K562 (cell line): Measurements from ENCODE around the gene PTGER3. TPM values are rescaled to one million over a fixed set of nuclear protein-coding genes. Genes with fewer than 3 reads are reported as not detected.

Experiments used
- ATAC-seq: fragments of 200-7000 bp; cut with Tn5 transposase; 3 replicates; pipeline ENCODE4 v1.9.1; 2020; ENCODE audit warnings: moderate library complexity
- BruUV-seq: library from RNA; stranded (reverse); fragments of 400-500 nt; replicated peaks from 2 replicates; lab custom pipeline; 2021; lab: Mats Ljungman, UMichigan
- CTCF ChIA-PET: fragments of 300-600 bp; formaldehyde crosslinking; extraction: SDS; loops from one replicate; lab custom pipeline; 2021; ENCODE audit warnings: low intra/inter-chr PET ratio; lab: Yijun Ruan, JAX
- POLR2A ChIA-PET: fragments of 300-600, 350-650 bp; sonication (Branson Sonifier 250); formaldehyde crosslinking; extraction: SDS; loops from one replicate; lab custom pipeline; 2021; ENCODE audit warnings: antibody characterized with exemption, inconsistent platforms; lab: Yijun Ruan, JAX
- DNase-seq, 4 experiments: peaks; one replicate each; pipeline versions ENCODE4 v3.0.0 to v3.0.0-alpha.2; 2011 to 2018; ENCODE audit warnings: low spot score in 3 of 4, mixed read lengths in 3 of 4; ENCODE audit errors: extremely low read depth in 1 of 4
- FAIRE-seq: peaks from 2 replicates; lab custom pipeline; 2011; peaks lifted over from hg19 to GRCh38; lab: Jason Lieb, UNC
- H2AFZ ChIP-seq: 2 replicates; pipeline ENCODE4 v1.6.0; 2011; ENCODE audit warnings: low read depth, low read length, control low read depth, inconsistent platforms
- H3K27ac ChIP-seq: fragments of 200-600 bp; 3 replicates; pipeline ENCODE4 v1.8.0; 2011; ENCODE audit warnings: low read depth, mild to moderate bottlenecking, control low read depth, inconsistent platforms, low read length, moderate library complexity, mixed read lengths; ENCODE audit errors: extremely low read depth
- H3K27me3 ChIP-seq, 2 experiments: fragments of 300-600 bp in 1 of 2; 2 replicates in 1 of 2; 3 replicates in 1 of 2; pipeline versions ENCODE4 v1.6.0 to v1.8.0; 2011; ENCODE audit warnings: inconsistent platforms in 2 of 2, low read length in 2 of 2, mild to moderate bottlenecking in 1 of 2, mixed read lengths in 1 of 2, moderate library complexity in 1 of 2; ENCODE audit not compliant: control insufficient read depth in 2 of 2, insufficient read depth in 2 of 2
- H3K36me3 ChIP-seq: fragments of 300-600 bp; 3 replicates; pipeline ENCODE4 v1.8.0; 2011; ENCODE audit warnings: mild to moderate bottlenecking, low read length, inconsistent platforms; ENCODE audit not compliant: control insufficient read depth, insufficient read depth
- H3K4me1 ChIP-seq, 2 experiments: fragments of 200-600 bp in 1 of 2; replicated peaks in 1 of 2; 2 replicates in 1 of 2; 3 replicates in 1 of 2; pipeline versions ENCODE4 v1.5.1 to v1.8.0; 2011; ENCODE audit warnings: inconsistent platforms in 2 of 2, low read length in 2 of 2, mild to moderate bottlenecking in 1 of 2, mixed read lengths in 1 of 2, moderate library complexity in 1 of 2; ENCODE audit not compliant: control insufficient read depth in 2 of 2, insufficient read depth in 2 of 2
- H3K4me2 ChIP-seq: 2 replicates; pipeline ENCODE4 v1.6.1; 2011; ENCODE audit warnings: low read length, control low read depth, inconsistent platforms, mixed read lengths; ENCODE audit not compliant: insufficient read depth
- H3K4me3 ChIP-seq: fragments of 200-600 bp; sonication (generic), shearing (Covaris generic); 2 replicates; pipeline ENCODE4 v1.5.1; 2016; ENCODE audit warnings: control low read depth, inconsistent platforms
- H3K79me2 ChIP-seq: fragments of 200-600 bp; 3 replicates; pipeline ENCODE4 v1.8.0; 2011; ENCODE audit warnings: low read length, inconsistent platforms; ENCODE audit not compliant: control insufficient read depth, insufficient read depth
- H3K9ac ChIP-seq, 2 experiments: 2 replicates each; pipeline versions ENCODE4 v1.6.0 to v1.6.1; 2011; ENCODE audit warnings: low read depth in 2 of 2, low read length in 2 of 2, control low read depth in 1 of 2, inconsistent platforms in 1 of 2, mild to moderate bottlenecking in 1 of 2, mixed read lengths in 1 of 2; ENCODE audit not compliant: insufficient read depth in 1 of 2
- H3K9me1 ChIP-seq: one replicate; pipeline ENCODE4 v1.6.0; 2011; ENCODE audit warnings: inconsistent platforms, mild to moderate bottlenecking, low read length, moderate library complexity; ENCODE audit not compliant: control insufficient read depth, insufficient read depth
- H3K9me3 ChIP-seq: replicated peaks from 2 replicates; pipeline ENCODE4 v1.5.1; 2011; ENCODE audit warnings: low read depth, low read length, inconsistent platforms; ENCODE audit not compliant: control insufficient read depth, insufficient read depth
- H4K20me1 ChIP-seq: replicated peaks from 2 replicates; pipeline ENCODE4 v1.6.1; 2011; ENCODE audit warnings: low read length, inconsistent platforms, mixed read lengths; ENCODE audit not compliant: control insufficient read depth, insufficient read depth
- ZNF41 ChIP-seq: fragments of 250-450 bp; sonication (Bioruptor Pico); conservative IDR thresholded peaks from 2 replicates; pipeline ENCODE4 v1.4.0; 2020; ENCODE audit warnings: mild to moderate bottlenecking
- WGBS: fragments of 100-300 bp; shearing (Covaris generic); methylation state at CpG from one replicate; pipeline ENCODE4 v1.1.6; 2016; ENCODE audit warnings: low coverage, mixed read lengths; ENCODE audit not compliant: insufficient coverage; ENCODE audit errors: missing lambda C conversion rate; 5-methylcytosine and 5-hydroxymethylcytosine counted together
- in situ Hi-C: fragments of 300-500 bp; cut with MboI; formaldehyde crosslinking; loops from 4 replicates; pipeline ENCODE4 v1.15.0; 2018; ENCODE audit warnings: inconsistent platforms, mixed read lengths
- intact Hi-C: fragments of 100-400 bp; cut with micrococcal nuclease; formaldehyde crosslinking; loops from 2 replicates; pipeline ENCODE4 v1.14.2; 2022
- polyA plus RNA-seq, 8 experiments: library from polyadenylated mRNA; depleted of rRNA in 4 of 8; stranded (reverse) in 5 of 8; unstranded in 3 of 8; fragments of >200 nt; fragmentation: Nextera tagmentation in 2 of 8; fragmentation: Illumina TruSeq in 1 of 8; extraction: Ambion mirVana in 2 of 8; extraction: Trizol in 1 of 8; gene quantifications; 2 replicates each; pipeline versions ENCODE4 v1.2.1 to v1.2.3, GENCODE V29; 2011 to 2014; ENCODE audit warnings: inconsistent platforms in 1 of 8, missing spikeins in 1 of 8
- total RNA-seq, 7 experiments: library from RNA; depleted of rRNA in 6 of 7; stranded (reverse); fragments of >200 nt in 6 of 7; fragmentation: Illumina TruSeq in 2 of 7; extraction: Trizol in 2 of 7; gene quantifications; 2 replicates each; pipeline versions ENCODE4 v1.2.1 to v1.2.3, GENCODE V29; 2011 to 2021; ENCODE audit warnings: low replicate concordance in 1 of 7
- TF ChIP-seq, protein P1 (sequence below), 3 experiments: fragments of 200-800 bp in 1 of 3; fragments of 250-450 bp in 1 of 3; fragments of 450-650 bp in 1 of 3; sonication (Bioruptor Pico) in 1 of 3; sonication (Bioruptor generic) in 1 of 3; formaldehyde crosslinking in 1 of 3; IDR thresholded peaks; 2 replicates each; pipeline versions ENCODE4 v1.6.1 to v1.8.0; 2016 to 2022; ENCODE audit warnings: mild to moderate bottlenecking in 2 of 3, missing genetic modification characterization in 2 of 3, missing compliant biosample characterization in 1 of 3, moderate library complexity in 1 of 3

PTGER3 gene
- total and polyA plus RNA-seq, 9 of the 15 experiments (the other 6 are each of a cell fraction or from before 2014, with no cell fraction given): 3.8 to 28.5 (median 14.2) TPM

DNA sequence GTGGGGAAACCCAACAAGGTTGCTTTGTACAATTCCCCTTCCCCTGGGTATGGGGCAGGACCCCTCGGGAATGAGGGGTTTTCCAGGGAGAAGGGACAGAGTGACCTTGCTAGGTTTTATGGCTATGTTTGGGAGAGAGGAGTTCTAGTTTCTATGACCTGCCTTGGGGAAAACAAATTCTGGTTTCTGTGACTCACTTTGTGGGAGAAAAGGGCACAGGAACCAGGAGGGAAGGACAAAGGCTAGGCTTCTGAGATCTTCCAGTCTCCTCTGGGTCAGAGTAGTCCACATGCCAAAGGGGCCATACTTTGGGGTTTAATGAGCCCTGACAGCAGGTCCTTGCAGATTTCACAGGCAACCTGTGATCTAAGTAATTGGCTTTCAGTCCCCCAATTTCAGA lies 5.5 kb upstream of the PTGER3 start:
- H3K9me3 ChIP-seq: no peaks in the 10 kb centered on the region
- no peaks in the 10 kb centered on the region for H3K79me2 ChIP-seq
- FAIRE-seq: no peak
- H2AFZ ChIP-seq: no peak overlapping the region
- H4K20me1 ChIP-seq: no peaks in the 10 kb centered on the region
- H3K4me2 ChIP-seq: no peak overlapping the region
- H3K4me3 ChIP-seq: no peak overlapping the region
- H3K4me1 ChIP-seq: peaks cover 2 to 5% of the 10 kb centered on the region in 2 experiments; a peak in 3 of 5 replicates
- in situ Hi-C loops (loop anchor here (5.0 kb wide), 2 partner anchors 371 to 526 kb away; no protein-coding TSS in a partner anchor), intact Hi-C loops (no loop called here)
- peaks cover 11% of the 10 kb centered on the region; the same call in 2 of the 3 replicates for H3K36me3 ChIP-seq
- no TSS peak for BruUV-seq
- no peaks in the 10 kb centered on the region for H3K9me1 ChIP-seq
- ChIA-PET POLR2A (interaction anchor here (1.7 kb wide), 1 partner anchor 11 kb away, joined by 5 read pairs; no protein-coding TSS in a partner anchor), CTCF (no interaction called here)
- no peaks in the 10 kb centered on the region for H3K27me3 ChIP-seq
- no peak overlapping the region for H3K9ac ChIP-seq
- no peak for DNase-seq
- no CpG with 5 or more reads among the region's 1 CpG for WGBS
- no peak overlapping the region for H3K27ac ChIP-seq
- TF ChIP-seq, protein P1, sequence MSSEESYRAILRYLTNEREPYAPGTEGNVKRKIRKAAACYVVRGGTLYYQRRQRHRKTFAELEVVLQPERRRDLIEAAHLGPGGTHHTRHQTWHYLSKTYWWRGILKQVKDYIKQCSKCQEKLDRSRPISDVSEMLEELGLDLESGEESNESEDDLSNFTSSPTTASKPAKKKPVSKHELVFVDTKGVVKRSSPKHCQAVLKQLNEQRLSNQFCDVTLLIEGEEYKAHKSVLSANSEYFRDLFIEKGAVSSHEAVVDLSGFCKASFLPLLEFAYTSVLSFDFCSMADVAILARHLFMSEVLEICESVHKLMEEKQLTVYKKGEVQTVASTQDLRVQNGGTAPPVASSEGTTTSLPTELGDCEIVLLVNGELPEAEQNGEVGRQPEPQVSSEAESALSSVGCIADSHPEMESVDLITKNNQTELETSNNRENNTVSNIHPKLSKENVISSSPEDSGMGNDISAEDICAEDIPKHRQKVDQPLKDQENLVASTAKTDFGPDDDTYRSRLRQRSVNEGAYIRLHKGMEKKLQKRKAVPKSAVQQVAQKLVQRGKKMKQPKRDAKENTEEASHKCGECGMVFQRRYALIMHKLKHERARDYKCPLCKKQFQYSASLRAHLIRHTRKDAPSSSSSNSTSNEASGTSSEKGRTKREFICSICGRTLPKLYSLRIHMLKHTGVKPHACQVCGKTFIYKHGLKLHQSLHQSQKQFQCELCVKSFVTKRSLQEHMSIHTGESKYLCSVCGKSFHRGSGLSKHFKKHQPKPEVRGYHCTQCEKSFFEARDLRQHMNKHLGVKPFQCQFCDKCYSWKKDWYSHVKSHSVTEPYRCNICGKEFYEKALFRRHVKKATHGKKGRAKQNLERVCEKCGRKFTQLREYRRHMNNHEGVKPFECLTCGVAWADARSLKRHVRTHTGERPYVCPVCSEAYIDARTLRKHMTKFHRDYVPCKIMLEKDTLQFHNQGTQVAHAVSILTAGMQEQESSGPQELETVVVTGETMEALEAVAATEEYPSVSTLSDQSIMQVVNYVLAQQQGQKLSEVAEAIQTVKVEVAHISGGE (CRISPR knock-in tag; IDR thresholded peaks at IDR 0.05): no peak
- TF ChIP-seq ZNF41 (CRISPR knock-in tag): no peak
- TF ChIP-seq, all 486 proteins: peak for 0
- ATAC-seq: no peak
